HG02588 (cell line): ENCODE results near the gene CACNA1A.

Experiments used
- ATAC-seq: cut with Tn5 transposase; IDR thresholded peaks from one replicate; pipeline ENCODE4 v1.9.1; 2021; ENCODE audit warnings: mild to moderate bottlenecking, moderate library complexity; ENCODE audit not compliant: unreplicated experiment

Gene CACNA1A

GRCh38 chr19:13315495-13315894 is 190.8 kb downstream of the CACNA1A start:
- no peak for ATAC-seq

- ATAC-seq, result no peak
These were observed 191.5 kb downstream of the CACNA1A start for GRCh38 chr19:13314761-13315160.

GRCh38 chr19:13313875-13314274 is 192.4 kb downstream of the CACNA1A start:
- ATAC-seq, result no peak

- ATAC-seq, result no peak
These were observed 196.4 kb downstream of the CACNA1A start for GRCh38 chr19:13309864-13310263.

GRCh38 chr19:13303381-13304129 is 202.7 kb downstream of the CACNA1A start:
- ATAC-seq, result no peak

GRCh38 chr19:13302526-13303270 is 203.6 kb downstream of the CACNA1A start:
- ATAC-seq, result no peak

GRCh38 chr19:13301627-13302334 is 204.5 kb downstream of the CACNA1A start:
- ATAC-seq, result no peak

GRCh38 chr19:13300421-13301030 is 205.8 kb downstream of the CACNA1A start:
- ATAC-seq, result no peak

GRCh38 chr19:13299838-13300237 is 206.4 kb downstream of the CACNA1A start:
- no peak for ATAC-seq

GRCh38 chr19:13298565-13299481 is 207.5 kb downstream of the CACNA1A start:
- ATAC-seq, result no peak

GRCh38 chr19:13297023-13297422 is 209.3 kb downstream of the CACNA1A start:
- no peak for ATAC-seq

- ATAC-seq, result no peak
These were observed 211.3 kb downstream of the CACNA1A start for GRCh38 chr19:13294812-13295567.

- no peak for ATAC-seq
These were observed 214.4 kb downstream of the CACNA1A start for GRCh38 chr19:13291913-13292312.

- no peak for ATAC-seq
These were observed 215.5 kb downstream of the CACNA1A start for GRCh38 chr19:13290741-13291140.

- no peak for ATAC-seq
These were observed 217.0 kb downstream of the CACNA1A start for GRCh38 chr19:13289295-13289694.

GRCh38 chr19:13286195-13286985 is 219.9 kb downstream of the CACNA1A start:
- no peak for ATAC-seq

- ATAC-seq, result no peak
These were observed 221.1 kb downstream of the CACNA1A start for GRCh38 chr19:13284929-13285928.
